22Rv1 (cell line): Measurements from ENCODE around the gene CEACAM20.

Source experiments
- H3K27ac ChIP-seq: fragments of 450-650 bp; 2 replicates; pipeline ENCODE4 v1.5.1; 2017
- CTCF ChIP-seq: fragments of 450-650 bp; IDR thresholded peaks from 2 replicates; pipeline ENCODE4 v1.5.1; 2017; ENCODE audit warnings: mild to moderate bottlenecking
- ZFX ChIP-seq: fragments of 450-650 bp; IDR thresholded peaks from 2 replicates; pipeline ENCODE4 v1.6.1; 2017; ENCODE audit warnings: antibody characterized with exemption, borderline replicate concordance

CEACAM20 gene

GRCh38 chr19:44529536-44529935, at the start of gene CEACAM20:
CEACAM20 (minus strand) TSS chr19:44529675; CDS start chr19:44529509, 166 bp downstream.
- H3K27ac ChIP-seq, result no peak within 1 kb of the TSS
- TF ChIP-seq CTCF (no peak), ZFX (no peak)

- TF ChIP-seq ZFX (no peak), CTCF (no peak)
These were observed 48.0 kb upstream of the CEACAM20 start for GRCh38 chr19:44577566-44577874.

GRCh38 chr19:44576843-44577565, 47.5 kb upstream of the CEACAM20 start:
- H3K27ac ChIP-seq, result no peak overlapping the region
- TF ChIP-seq CTCF (peak; percentile 80), ZFX (no peak)

More at GRCh38 chr19:44577566-44577874, 48.0 kb upstream of the CEACAM20 start:
- no peak overlapping the region for H3K27ac ChIP-seq

- no peak for TF ChIP-seq CTCF
- no peak for TF ChIP-seq ZFX
- no peak overlapping the region; the same call in 1 of the 2 replicates for H3K27ac ChIP-seq
These were observed 45.7 kb upstream of the CEACAM20 start for GRCh38 chr19:44575116-44575700.

GRCh38 chr19:44574186-44574950, 44.9 kb upstream of the CEACAM20 start:
- no peak for TF ChIP-seq CTCF
- no peak for TF ChIP-seq ZFX
- H3K27ac ChIP-seq, result no peak overlapping the region; the same call in 1 of the 2 replicates

GRCh38 chr19:44573627-44574026, 44.2 kb upstream of the CEACAM20 start:
- TF ChIP-seq ZFX (no peak), CTCF (no peak)
- no peak overlapping the region for H3K27ac ChIP-seq

GRCh38 chr19:44573183-44573582, 43.7 kb upstream of the CEACAM20 start:
- no peak overlapping the region for H3K27ac ChIP-seq

More at GRCh38 chr19:44573183-44573582, 43.7 kb upstream of the CEACAM20 start:
- TF ChIP-seq ZFX, result no peak
- no peak for TF ChIP-seq CTCF
